PFSK-1 (cell line): ENCODE measurements around the gene PHKA2.

Source experiments
- POLR2AphosphoS5 ChIP-seq: IDR thresholded peaks from 2 replicates; pipeline ENCODE4 v1.6.1; 2012; ENCODE audit warnings: low read depth, mild to moderate bottlenecking, control low read depth, low read length, moderate library complexity
- TF ChIP-seq, protein P1 (sequence below), 2 experiments: IDR thresholded peaks; 2 replicates each; pipeline versions ENCODE4 v1.6.1 to v1.8.0; 2011 to 2012; ENCODE audit warnings: low read depth in 2 of 2, low read length in 2 of 2, control low read depth in 1 of 2, inconsistent platforms in 1 of 2, mild to moderate bottlenecking in 1 of 2, moderate library complexity in 1 of 2; ENCODE audit not compliant: insufficient read depth in 1 of 2

GRCh38 chrX:18998653-18999052 is 14.7 kb upstream of the PHKA2 start:
- TF ChIP-seq, protein P1, sequence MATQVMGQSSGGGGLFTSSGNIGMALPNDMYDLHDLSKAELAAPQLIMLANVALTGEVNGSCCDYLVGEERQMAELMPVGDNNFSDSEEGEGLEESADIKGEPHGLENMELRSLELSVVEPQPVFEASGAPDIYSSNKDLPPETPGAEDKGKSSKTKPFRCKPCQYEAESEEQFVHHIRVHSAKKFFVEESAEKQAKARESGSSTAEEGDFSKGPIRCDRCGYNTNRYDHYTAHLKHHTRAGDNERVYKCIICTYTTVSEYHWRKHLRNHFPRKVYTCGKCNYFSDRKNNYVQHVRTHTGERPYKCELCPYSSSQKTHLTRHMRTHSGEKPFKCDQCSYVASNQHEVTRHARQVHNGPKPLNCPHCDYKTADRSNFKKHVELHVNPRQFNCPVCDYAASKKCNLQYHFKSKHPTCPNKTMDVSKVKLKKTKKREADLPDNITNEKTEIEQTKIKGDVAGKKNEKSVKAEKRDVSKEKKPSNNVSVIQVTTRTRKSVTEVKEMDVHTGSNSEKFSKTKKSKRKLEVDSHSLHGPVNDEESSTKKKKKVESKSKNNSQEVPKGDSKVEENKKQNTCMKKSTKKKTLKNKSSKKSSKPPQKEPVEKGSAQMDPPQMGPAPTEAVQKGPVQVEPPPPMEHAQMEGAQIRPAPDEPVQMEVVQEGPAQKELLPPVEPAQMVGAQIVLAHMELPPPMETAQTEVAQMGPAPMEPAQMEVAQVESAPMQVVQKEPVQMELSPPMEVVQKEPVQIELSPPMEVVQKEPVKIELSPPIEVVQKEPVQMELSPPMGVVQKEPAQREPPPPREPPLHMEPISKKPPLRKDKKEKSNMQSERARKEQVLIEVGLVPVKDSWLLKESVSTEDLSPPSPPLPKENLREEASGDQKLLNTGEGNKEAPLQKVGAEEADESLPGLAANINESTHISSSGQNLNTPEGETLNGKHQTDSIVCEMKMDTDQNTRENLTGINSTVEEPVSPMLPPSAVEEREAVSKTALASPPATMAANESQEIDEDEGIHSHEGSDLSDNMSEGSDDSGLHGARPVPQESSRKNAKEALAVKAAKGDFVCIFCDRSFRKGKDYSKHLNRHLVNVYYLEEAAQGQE (IDR thresholded peaks at IDR 0.05; ENCODE audit: insufficient read depth in 1 of 2, low read depth in 2 of 2, low read length in 2 of 2): no peak
- TF ChIP-seq POLR2AphosphoS5: no peak
